Activated CD4-positive, alpha-beta T cell treated with anti-CD3 and anti-CD28 coated beads, Interleukin-2, Interleukin-6, amounts not matched to agents 100 ng/mL and 50 ng/mL, durations not matched to agents 16 hours and 8 hours (primary cell): ENCODE measurements around the gene HSBP1L1.

Source experiments
- DNase-seq: peaks from one replicate; pipeline ENCODE4 v3.0.0-alpha.2; 2020

Gene HSBP1L1

GRCh38 chr18:79964330-79965118 is at the start of gene HSBP1L1:
HSBP1L1 (plus strand) TSS chr18:79964643; CDS start chr18:79964736, 93 bp downstream.
- peak; percentile 54 for DNase-seq

GRCh38 chr18:79915161-79916127 is 49.0 kb upstream of the HSBP1L1 start:
- no peak for DNase-seq

GRCh38 chr18:79916128-79916494 is 48.3 kb upstream of the HSBP1L1 start:
- no peak for DNase-seq

- DNase-seq, result no peak
These were observed 47.8 kb upstream of the HSBP1L1 start for GRCh38 chr18:79916546-79917168.

GRCh38 chr18:79917169-79917852 is 47.1 kb upstream of the HSBP1L1 start:
- no peak for DNase-seq

GRCh38 chr18:79917853-79918614 is 46.4 kb upstream of the HSBP1L1 start:
- DNase-seq, result no peak

- DNase-seq, result no peak
These were observed 45.8 kb upstream of the HSBP1L1 start for GRCh38 chr18:79918615-79919011.

- no peak for DNase-seq
These were observed 45.4 kb upstream of the HSBP1L1 start for GRCh38 chr18:79919089-79919488.

GRCh38 chr18:79921984-79922965 is 42.2 kb upstream of the HSBP1L1 start:
- no peak for DNase-seq

- no peak for DNase-seq
These were observed 41.5 kb upstream of the HSBP1L1 start for GRCh38 chr18:79922971-79923411.

- no peak for DNase-seq
These were observed 40.4 kb upstream of the HSBP1L1 start for GRCh38 chr18:79923896-79924585.

- DNase-seq, result no peak
These were observed 39.4 kb upstream of the HSBP1L1 start for GRCh38 chr18:79924814-79925731.

GRCh38 chr18:79926306-79926705 is 38.1 kb upstream of the HSBP1L1 start:
- no peak for DNase-seq

- no peak for DNase-seq
These were observed 37.5 kb upstream of the HSBP1L1 start for GRCh38 chr18:79926715-79927606.

- DNase-seq, result no peak
These were observed 36.6 kb upstream of the HSBP1L1 start for GRCh38 chr18:79927607-79928562.

- no peak for DNase-seq
These were observed 35.9 kb upstream of the HSBP1L1 start for GRCh38 chr18:79928563-79928960.
